ENCODE measurements around the gene ARHGEF16.

Gene ARHGEF16

DNA sequence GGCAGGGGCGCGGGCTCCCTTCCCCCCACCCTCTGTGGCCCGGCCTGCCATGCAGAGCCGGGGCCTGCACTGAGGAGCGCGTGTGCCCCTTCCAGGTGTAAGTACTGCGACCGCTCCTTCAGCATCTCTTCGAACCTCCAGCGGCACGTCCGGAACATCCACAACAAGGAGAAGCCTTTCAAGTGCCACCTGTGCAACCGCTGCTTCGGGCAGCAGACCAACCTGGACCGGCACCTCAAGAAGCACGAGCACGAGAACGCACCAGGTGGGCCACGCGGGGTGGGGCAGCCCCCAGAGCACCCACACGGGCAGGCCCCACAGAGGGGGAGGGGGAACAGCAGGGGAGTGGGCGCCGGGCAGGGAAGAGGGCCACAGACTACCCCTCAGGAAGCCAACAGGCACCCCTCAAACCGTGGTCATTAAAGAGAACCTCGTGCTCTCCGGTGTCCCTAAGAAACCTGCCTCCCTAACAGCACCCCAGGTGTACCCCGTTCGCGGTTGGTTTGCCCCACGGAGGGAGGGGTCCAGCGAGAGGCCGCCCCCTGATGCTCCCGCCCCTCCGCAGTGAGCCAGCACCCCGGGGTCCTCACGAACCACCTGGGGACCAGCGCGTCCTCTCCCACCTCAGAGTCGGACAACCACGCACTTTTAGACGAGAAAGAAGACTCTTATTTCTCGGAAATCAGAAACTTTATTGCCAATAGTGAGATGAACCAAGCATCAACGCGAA is 28.8 kb upstream of the ARHGEF16 start (continued):
- TF ChIP-seq ZNF121 (tag by site-specific recombination; IDR thresholded peaks at IDR 0.05) (no peak), HOXD13 (CRISPR knock-in tag; IDR thresholded peaks at IDR 0.05; ENCODE audit: borderline replicate concordance) (no peak)

DNA sequence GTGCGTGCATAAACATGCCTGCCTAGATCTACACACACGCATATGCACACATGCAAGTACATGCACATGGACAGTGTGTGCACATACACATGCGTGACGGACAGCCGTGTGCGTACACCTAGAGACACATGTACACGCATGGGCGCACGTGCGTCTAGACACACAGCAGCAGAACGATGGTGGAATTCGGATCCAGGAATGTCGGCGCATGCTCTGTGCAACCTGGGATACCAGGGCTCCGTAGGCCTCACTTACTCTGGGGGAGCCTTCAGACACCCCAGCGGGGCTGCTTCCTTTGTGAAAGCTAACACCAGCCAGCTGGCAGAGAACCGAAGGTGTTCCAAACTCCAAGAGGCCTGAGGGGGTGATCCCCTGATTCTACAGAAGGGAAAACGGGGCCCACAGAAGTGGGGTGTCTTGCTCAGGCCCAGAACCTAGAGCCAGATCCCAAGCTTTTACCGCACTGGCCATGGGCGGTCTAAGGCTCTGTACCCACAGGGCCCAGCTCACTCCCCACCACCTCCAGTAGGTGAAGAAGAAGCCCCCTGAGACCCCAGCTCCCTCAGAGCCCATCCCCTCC is 27.4 kb upstream of the ARHGEF16 start:
- Histone ChIP-seq H3K4me3 (ENCODE audit: low read depth, low read length) (no peak overlapping the region), H3K27ac (ENCODE audit: extremely low read depth, low read depth, low read length) (no peak overlapping the region), H3K9me3 (ENCODE audit: control insufficient read depth, insufficient read depth, low read depth, low read length) (no peaks in the 10 kb centered on the region), H3K4me1 (ENCODE audit: control insufficient read depth, insufficient read depth, low read length) (no peaks in the 10 kb centered on the region), H3K36me3 (ENCODE audit: control insufficient read depth in 2 of 2, insufficient read depth in 1 of 2, low read length in 2 of 2) (peaks cover 0 to 44% of the 10 kb centered on the region in 2 experiments; a peak in 1 of 3 replicates)
- POLR2A ChIA-PET, result no interaction called here
- CTCF ChIA-PET, result interaction anchor here (0.6 to 1.1 kb wide), 4 partner anchors 54 to 603 kb away, joined by 3 read pairs; no protein-coding TSS in a partner anchor
- no peak for TF ChIP-seq ZNF530 (tag by site-specific recombination; IDR thresholded peaks at IDR 0.05; ENCODE audit: low read depth)
- TF ChIP-seq, protein P1, sequence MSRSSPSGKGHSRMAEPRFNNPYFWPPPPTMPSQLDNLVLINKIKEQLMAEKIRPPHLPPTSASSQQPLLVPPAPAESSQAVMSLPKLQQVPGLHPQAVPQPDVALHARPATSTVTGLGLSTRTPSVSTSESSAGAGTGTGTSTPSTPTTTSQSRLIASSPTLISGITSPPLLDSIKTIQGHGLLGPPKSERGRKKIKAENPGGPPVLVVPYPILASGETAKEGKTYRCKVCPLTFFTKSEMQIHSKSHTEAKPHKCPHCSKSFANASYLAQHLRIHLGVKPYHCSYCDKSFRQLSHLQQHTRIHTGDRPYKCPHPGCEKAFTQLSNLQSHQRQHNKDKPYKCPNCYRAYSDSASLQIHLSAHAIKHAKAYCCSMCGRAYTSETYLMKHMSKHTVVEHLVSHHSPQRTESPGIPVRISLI (tag by site-specific recombination; IDR thresholded peaks at IDR 0.05), result no peak
- no peak for TF ChIP-seq HOXC10 (CRISPR knock-in tag; IDR thresholded peaks at IDR 0.05)
- TF ChIP-seq ZNF837 (tag by site-specific recombination; IDR thresholded peaks at IDR 0.05), result no peak
- no peak for TF ChIP-seq ZNF658 (tag by site-specific recombination; IDR thresholded peaks at IDR 0.05)
- TF ChIP-seq ZNF302 (tag by site-specific recombination; IDR thresholded peaks at IDR 0.05; ENCODE audit: low read depth), result no peak
- TF ChIP-seq ZNF610 (tag by site-specific recombination; IDR thresholded peaks at IDR 0.05; ENCODE audit: borderline replicate concordance), result no peak
- TF ChIP-seq ZIC2 (tag by site-specific recombination; IDR thresholded peaks at IDR 0.05), result no peak
- TF ChIP-seq ZNF169 (tag by site-specific recombination; IDR thresholded peaks at IDR 0.05), result no peak
- TF ChIP-seq, protein P2, sequence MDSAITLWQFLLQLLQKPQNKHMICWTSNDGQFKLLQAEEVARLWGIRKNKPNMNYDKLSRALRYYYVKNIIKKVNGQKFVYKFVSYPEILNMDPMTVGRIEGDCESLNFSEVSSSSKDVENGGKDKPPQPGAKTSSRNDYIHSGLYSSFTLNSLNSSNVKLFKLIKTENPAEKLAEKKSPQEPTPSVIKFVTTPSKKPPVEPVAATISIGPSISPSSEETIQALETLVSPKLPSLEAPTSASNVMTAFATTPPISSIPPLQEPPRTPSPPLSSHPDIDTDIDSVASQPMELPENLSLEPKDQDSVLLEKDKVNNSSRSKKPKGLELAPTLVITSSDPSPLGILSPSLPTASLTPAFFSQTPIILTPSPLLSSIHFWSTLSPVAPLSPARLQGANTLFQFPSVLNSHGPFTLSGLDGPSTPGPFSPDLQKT (IDR thresholded peaks at IDR 0.05; ENCODE audit: borderline replicate concordance, low read depth, low read length), result no peak
- no peak for TF ChIP-seq ZNF202 (tag by site-specific recombination; IDR thresholded peaks at IDR 0.05; ENCODE audit: borderline replicate concordance)
- no peak for TF ChIP-seq ZFHX2 (tag by site-specific recombination; conservative IDR thresholded peaks at IDR 0.05)

DNA sequence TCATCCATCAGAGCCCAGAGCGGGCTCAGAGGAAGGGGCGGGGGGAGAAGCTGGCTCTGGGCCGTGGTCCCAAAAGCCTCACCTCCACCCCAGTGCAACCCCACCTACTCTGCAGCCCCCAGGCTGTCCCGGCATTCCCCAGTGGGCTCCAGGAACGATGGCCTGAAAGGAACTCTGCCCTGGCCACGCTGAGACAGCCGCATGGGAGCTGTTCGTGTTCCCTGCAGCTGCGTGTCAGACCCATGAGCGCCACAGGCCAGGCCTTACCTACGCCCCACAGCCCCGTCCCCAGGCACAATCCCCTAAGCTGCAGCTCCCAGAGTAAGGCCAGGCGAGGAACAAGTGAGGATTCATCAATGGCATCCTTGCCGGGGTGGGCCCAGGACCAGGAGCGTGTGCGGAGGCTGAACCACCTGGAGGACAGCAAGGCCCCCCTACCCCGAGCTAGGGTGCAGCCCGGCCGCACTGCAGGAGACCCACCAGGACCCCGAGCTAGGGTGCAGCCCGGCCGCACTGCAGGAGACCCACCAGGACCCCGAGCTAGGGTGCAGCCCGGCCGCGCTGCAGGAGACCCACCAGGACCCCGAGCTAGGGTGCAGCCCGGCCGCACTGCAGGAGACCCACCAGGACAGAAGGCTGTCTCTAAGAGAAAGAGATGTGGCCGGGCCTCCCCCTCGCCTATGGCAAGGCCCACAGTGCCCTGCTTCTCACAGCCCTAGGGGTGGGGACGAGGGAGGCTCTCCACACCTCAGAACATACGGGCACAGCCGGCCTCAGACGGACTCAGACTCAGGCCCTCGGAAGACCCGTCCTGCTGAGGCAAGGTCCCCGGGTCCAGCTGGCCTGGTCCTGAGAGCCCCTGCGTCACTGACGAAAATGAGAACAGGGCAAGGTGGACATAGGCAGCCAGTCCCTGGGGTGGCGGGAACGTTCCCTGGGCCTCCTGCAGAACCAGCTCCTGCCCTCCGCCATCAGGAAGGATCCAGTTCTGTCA is 26.5 kb upstream of the ARHGEF16 start:
- Histone ChIP-seq H3K4me1 (ENCODE audit: control insufficient read depth, insufficient read depth, low read length) (no peaks in the 10 kb centered on the region), H3K36me3 (ENCODE audit: control insufficient read depth in 2 of 2, insufficient read depth in 1 of 2, low read length in 2 of 2) (peaks cover 0 to 48% of the 10 kb centered on the region in 2 experiments; a peak in 1 of 3 replicates), H3K27ac (ENCODE audit: extremely low read depth, low read depth, low read length) (no peak overlapping the region), H3K4me3 (ENCODE audit: low read depth, low read length) (no peak overlapping the region), H3K9me3 (ENCODE audit: control insufficient read depth, insufficient read depth, low read depth, low read length) (no peaks in the 10 kb centered on the region)
- ChIA-PET POLR2A (no interaction called here), CTCF (interaction anchor here (0.6 to 0.7 kb wide), 4 partner anchors 40 to 1373 kb away, joined by 3 to 4 read pairs (median 3); no protein-coding TSS in a partner anchor)
- TF ChIP-seq MYNN (tag by site-specific recombination; IDR thresholded peaks at IDR 0.05; ENCODE audit: borderline replicate concordance), result no peak
- TF ChIP-seq, protein P3, sequence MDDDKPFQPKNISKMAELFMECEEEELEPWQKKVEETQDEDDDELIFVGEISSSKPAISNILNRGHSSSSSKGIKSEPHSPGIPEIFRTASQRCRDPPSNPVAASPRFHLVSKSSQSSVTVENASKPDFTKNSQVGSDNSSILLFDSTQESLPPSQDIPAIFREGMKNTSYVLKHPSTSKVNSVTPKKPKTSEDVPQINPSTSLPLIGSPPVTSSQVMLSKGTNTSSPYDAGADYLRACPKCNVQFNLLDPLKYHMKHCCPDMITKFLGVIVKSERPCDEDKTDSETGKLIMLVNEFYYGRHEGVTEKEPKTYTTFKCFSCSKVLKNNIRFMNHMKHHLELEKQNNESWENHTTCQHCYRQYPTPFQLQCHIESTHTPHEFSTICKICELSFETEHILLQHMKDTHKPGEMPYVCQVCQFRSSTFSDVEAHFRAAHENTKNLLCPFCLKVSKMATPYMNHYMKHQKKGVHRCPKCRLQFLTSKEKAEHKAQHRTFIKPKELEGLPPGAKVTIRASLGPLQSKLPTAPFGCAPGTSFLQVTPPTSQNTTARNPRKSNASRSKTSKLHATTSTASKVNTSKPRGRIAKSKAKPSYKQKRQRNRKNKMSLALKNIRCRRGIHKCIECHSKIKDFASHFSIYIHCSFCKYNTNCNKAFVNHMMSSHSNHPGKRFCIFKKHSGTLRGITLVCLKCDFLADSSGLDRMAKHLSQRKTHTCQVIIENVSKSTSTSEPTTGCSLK (tag by site-specific recombination; IDR thresholded peaks at IDR 0.05), result no peak
- TF ChIP-seq ZNF596 (tag by site-specific recombination; IDR thresholded peaks at IDR 0.05), result no peak
- no peak for TF ChIP-seq ZNF19 (tag by site-specific recombination; IDR thresholded peaks at IDR 0.05; ENCODE audit: low read depth)
- TF ChIP-seq YY1 (tag by site-specific recombination; IDR thresholded peaks at IDR 0.05), result no peak
- TF ChIP-seq ZNF221 (tag by site-specific recombination; IDR thresholded peaks at IDR 0.05; ENCODE audit: borderline replicate concordance), result no peak
- no peak for TF ChIP-seq SCRT2 (tag by site-specific recombination; IDR thresholded peaks at IDR 0.05)
- no peak for TF ChIP-seq ZNF157 (tag by site-specific recombination; IDR thresholded peaks at IDR 0.05)
- TF ChIP-seq, protein P4, sequence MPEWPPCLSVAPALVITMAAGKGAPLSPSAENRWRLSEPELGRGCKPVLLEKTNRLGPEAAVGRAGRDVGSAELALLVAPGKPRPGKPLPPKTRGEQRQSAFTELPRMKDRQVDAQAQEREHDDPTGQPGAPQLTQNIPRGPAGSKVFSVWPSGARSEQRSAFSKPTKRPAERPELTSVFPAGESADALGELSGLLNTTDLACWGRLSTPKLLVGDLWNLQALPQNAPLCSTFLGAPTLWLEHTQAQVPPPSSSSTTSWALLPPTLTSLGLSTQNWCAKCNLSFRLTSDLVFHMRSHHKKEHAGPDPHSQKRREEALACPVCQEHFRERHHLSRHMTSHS (tag by site-specific recombination; IDR thresholded peaks at IDR 0.05), result no peak
- TF ChIP-seq, protein P5, sequence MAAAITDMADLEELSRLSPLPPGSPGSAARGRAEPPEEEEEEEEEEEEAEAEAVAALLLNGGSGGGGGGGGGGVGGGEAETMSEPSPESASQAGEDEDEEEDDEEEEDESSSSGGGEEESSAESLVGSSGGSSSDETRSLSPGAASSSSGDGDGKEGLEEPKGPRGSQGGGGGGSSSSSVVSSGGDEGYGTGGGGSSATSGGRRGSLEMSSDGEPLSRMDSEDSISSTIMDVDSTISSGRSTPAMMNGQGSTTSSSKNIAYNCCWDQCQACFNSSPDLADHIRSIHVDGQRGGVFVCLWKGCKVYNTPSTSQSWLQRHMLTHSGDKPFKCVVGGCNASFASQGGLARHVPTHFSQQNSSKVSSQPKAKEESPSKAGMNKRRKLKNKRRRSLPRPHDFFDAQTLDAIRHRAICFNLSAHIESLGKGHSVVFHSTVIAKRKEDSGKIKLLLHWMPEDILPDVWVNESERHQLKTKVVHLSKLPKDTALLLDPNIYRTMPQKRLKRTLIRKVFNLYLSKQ (tag by site-specific recombination; IDR thresholded peaks at IDR 0.05; ENCODE audit: borderline replicate concordance), result no peak
